Ascending aorta (tissue), 2 donors: ENCODE results near the gene FNDC7. TPM values are rescaled to one million over a fixed set of nuclear protein-coding genes. Genes with fewer than 3 reads are reported as not detected.

ENCODE experiments used
- DNase-seq, 2 donors: peaks; one replicate each; pipeline ENCODE4 v3.0.0-alpha.2; 2019; ENCODE audit warnings: low spot score in 2 of 2
- H3K27ac ChIP-seq, 2 donors: fragments of 200-600 bp; sonication (generic); one replicate each; pipeline ENCODE4 v1.5.1; 2016 to 2017; ENCODE audit warnings: mild to moderate bottlenecking in 1 of 2
- H3K27me3 ChIP-seq: fragments of 200-600 bp; sonication (generic); one replicate; pipeline ENCODE4 v1.5.1; 2017
- H3K36me3 ChIP-seq, 2 donors: fragments of 200-600 bp; sonication (generic); one replicate each; pipeline ENCODE4 v1.5.1; 2016
- H3K4me1 ChIP-seq, 2 donors: fragments of 200-600 bp; sonication (generic); one replicate each; pipeline ENCODE4 v1.5.1; 2016 to 2017; ENCODE audit warnings: mild to moderate bottlenecking in 1 of 2
- H3K4me3 ChIP-seq, 2 donors: fragments of 200-600 bp; sonication (generic); one replicate each; pipeline ENCODE4 v1.5.1; 2016 to 2017; ENCODE audit warnings: mild to moderate bottlenecking in 1 of 2
- H3K9me3 ChIP-seq, 2 donors: fragments of 200-600 bp; sonication (generic); one replicate each; pipeline ENCODE4 v1.5.1; 2016
- intact Hi-C: fragments of 100-400 bp; cut with DNase I; formaldehyde crosslinking; loops from one replicate; pipeline ENCODE4 v1.15.1; 2023
- total RNA-seq: library from RNA; depleted of rRNA; stranded (reverse); fragments of >200 nt; gene quantifications from one replicate; pipeline ENCODE4 v1.1.0, GENCODE V29; 2016
- TF ChIP-seq, protein P1 (sequence below), 3 experiments: fragments of 200-600 bp in 2 of 3; fragments of 450-650 bp in 1 of 3; sonication (generic) in 2 of 3; IDR thresholded peaks; one replicate each; pipeline ENCODE4 v1.5.1; 2016 to 2019; ENCODE audit warnings: antibody characterized with exemption in 3 of 3, mild to moderate bottlenecking in 1 of 3, moderate library complexity in 1 of 3

FNDC7 gene
- total RNA-seq, 1 donor from 2014 or later, result not detected

DNA sequence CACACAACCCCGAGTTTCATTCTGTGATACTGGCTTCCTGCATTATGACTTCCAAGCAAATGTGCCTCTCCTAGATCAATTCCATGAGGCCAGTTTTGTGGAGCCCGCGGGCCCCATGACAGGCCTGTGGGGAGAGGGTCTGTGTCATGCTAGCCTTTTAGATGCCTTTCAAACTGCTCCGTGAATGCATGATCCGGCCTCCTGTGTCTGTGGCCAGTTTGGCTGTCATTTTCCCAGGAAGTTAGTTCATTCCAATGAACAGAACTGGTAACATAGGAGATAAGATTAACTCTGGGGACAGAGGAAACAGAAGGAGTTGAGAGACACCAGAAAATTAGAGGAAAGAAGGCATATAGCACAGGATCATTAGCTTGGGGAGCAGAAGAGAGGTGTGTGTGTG lies 3.2 kb downstream of the FNDC7 start:
- intact Hi-C loops, result no loop called here
- TF ChIP-seq, protein P1, sequence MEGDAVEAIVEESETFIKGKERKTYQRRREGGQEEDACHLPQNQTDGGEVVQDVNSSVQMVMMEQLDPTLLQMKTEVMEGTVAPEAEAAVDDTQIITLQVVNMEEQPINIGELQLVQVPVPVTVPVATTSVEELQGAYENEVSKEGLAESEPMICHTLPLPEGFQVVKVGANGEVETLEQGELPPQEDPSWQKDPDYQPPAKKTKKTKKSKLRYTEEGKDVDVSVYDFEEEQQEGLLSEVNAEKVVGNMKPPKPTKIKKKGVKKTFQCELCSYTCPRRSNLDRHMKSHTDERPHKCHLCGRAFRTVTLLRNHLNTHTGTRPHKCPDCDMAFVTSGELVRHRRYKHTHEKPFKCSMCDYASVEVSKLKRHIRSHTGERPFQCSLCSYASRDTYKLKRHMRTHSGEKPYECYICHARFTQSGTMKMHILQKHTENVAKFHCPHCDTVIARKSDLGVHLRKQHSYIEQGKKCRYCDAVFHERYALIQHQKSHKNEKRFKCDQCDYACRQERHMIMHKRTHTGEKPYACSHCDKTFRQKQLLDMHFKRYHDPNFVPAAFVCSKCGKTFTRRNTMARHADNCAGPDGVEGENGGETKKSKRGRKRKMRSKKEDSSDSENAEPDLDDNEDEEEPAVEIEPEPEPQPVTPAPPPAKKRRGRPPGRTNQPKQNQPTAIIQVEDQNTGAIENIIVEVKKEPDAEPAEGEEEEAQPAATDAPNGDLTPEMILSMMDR (IDR thresholded peaks at IDR 0.05), result no peak
- H3K27me3 ChIP-seq, result no peaks in the 10 kb centered on the region
- DNase-seq, result no peak
- H3K4me3 ChIP-seq, result no peak overlapping the region
- peak overlapping the region in 1 of 2 donors; percentile 21 for H3K27ac ChIP-seq
- H3K36me3 ChIP-seq, result no peaks in the 10 kb centered on the region
- H3K9me3 ChIP-seq, result no peaks in the 10 kb centered on the region
- H3K4me1 ChIP-seq, result peaks cover 0 to 4% of the 10 kb centered on the region in 2 donors

DNA sequence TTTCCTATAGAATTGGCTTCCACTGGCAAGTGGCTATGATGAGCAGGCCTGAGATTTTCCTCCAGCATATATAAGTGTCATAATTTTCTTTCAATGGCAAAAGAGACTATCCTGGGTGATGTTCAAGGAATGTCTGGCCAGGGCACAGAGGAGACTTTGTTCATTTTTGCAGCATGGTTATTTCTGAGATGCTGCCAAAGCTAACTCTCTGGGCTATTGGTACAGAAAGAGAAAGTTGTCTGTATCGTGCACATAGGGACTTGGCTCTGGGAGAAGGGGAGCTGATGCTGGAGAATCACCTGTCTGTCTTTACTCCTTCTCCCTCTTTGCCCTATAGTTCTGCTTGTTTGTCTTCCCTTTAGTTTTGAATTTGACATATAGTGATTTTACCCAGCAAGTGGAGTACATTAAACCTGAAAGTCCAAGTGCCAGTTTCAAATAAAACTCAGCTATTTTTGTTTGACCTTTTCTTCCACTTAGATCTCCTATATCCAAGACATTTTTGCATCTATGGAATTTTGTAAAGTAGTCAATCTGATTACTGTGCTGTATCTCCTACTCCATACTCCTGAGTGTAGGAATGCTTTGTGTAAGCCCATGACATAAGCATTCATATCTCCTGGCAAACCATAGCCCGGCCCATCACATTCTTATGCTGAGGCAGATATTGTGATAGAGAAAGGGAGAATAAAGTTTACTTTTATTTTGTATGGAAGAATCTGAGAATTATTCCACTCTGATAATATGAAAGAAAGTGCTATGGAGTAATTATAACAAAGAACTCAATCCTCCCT lies 3.9 kb downstream of the FNDC7 start:
- no peaks in the 10 kb centered on the region for H3K9me3 ChIP-seq
- DNase-seq, result no peak
- TF ChIP-seq, protein P1 (IDR thresholded peaks at IDR 0.05), result no peak
- no peaks in the 10 kb centered on the region for H3K27me3 ChIP-seq
- intact Hi-C loops, result no loop called here
- H3K27ac ChIP-seq, result peak overlapping the region in 1 of 2 donors; percentile 21
- H3K4me1 ChIP-seq, result peaks cover 0 to 4% of the 10 kb centered on the region in 2 donors
- no peaks in the 10 kb centered on the region for H3K36me3 ChIP-seq
- no peak overlapping the region for H3K4me3 ChIP-seq

- no peaks in the 10 kb centered on the region for H3K36me3 ChIP-seq
- TF ChIP-seq, protein P1 (IDR thresholded peaks at IDR 0.05), result no peak
- H3K27ac ChIP-seq, result no peak overlapping the region
- no peak overlapping the region for H3K4me3 ChIP-seq
- peaks cover 0 to 4% of the 10 kb centered on the region in 2 donors for H3K4me1 ChIP-seq
- no peaks in the 10 kb centered on the region for H3K27me3 ChIP-seq
- H3K9me3 ChIP-seq, result no peaks in the 10 kb centered on the region
- intact Hi-C loops, result no loop called here
- DNase-seq, result no peak
Observed at GRCh38 chr1:108717774-108718316, 5.1 kb downstream of the FNDC7 start.

- H3K9me3 ChIP-seq, result no peaks in the 10 kb centered on the region
- TF ChIP-seq, protein P1 (IDR thresholded peaks at IDR 0.05), result no peak
- no peaks in the 10 kb centered on the region for H3K36me3 ChIP-seq
- DNase-seq, result no peak
- no peak overlapping the region for H3K4me3 ChIP-seq
- peaks cover 0 to 4% of the 10 kb centered on the region in 2 donors for H3K4me1 ChIP-seq
- H3K27ac ChIP-seq, result no peak overlapping the region
- intact Hi-C loops, result no loop called here
- H3K27me3 ChIP-seq, result no peaks in the 10 kb centered on the region
Observed at GRCh38 chr1:108718927-108719655, 6.4 kb downstream of the FNDC7 start.

GRCh38 chr1:108719656-108720435 lies 7.1 kb downstream of the FNDC7 start:
- DNase-seq, result no peak
- Histone ChIP-seq H3K4me1 (peaks cover 0 to 4% of the 10 kb centered on the region in 2 donors), H3K9me3 (no peaks in the 10 kb centered on the region), H3K27ac (peak overlapping the region in 1 of 2 donors; percentile 3), H3K27me3 (no peaks in the 10 kb centered on the region), H3K36me3 (no peaks in the 10 kb centered on the region), H3K4me3 (no peak overlapping the region)
- intact Hi-C loops, result no loop called here
- TF ChIP-seq, protein P1 (IDR thresholded peaks at IDR 0.05), result no peak
